Fibroblast of villous mesenchyme (primary cell): ENCODE results near the gene EFCAB12. TPM values are rescaled to one million over a fixed set of nuclear protein-coding genes. Genes with fewer than 3 reads are reported as not detected.

Experiments
- DNase-seq: peaks from one replicate; pipeline ENCODE4 v3.0.0-alpha.2; 2010; ENCODE audit warnings: low read depth
- H3K4me3 ChIP-seq: 2 replicates; pipeline ENCODE4 v1.5.1; 2011; ENCODE audit warnings: low read depth, mild to moderate bottlenecking, low read length
- total RNA-seq: library from RNA; depleted of rRNA; stranded (reverse); fragments of >200 nt; gene quantifications from 2 replicates; pipeline ENCODE4 v1.2.3, GENCODE V29; 2012
- TF ChIP-seq, protein P1 (sequence below): IDR thresholded peaks from 2 replicates; pipeline ENCODE4 v1.5.1; 2012; ENCODE audit warnings: low read depth, mild to moderate bottlenecking, low read length; ENCODE audit not compliant: insufficient read depth

The EFCAB12 gene
- total RNA-seq, 1 donor = not detected

DNA sequence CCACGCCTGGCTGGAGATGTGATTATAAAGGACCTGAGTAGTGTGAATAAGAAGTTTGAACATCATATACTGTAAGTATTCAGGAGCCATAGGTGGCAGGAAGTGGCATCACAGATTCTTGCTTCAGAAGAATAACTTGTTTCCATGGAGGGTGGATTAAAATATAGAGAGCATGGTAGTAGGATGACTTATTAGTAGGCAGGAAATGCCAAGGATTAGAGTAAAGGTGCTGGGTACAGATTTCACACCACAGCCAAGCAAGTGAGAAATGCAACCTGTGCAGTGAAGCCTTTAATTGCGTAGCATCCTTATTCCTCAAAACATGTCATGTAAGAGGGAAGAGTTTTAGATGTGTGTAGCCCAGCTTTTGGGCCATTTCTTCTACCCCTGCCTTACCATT lies 42.4 kb upstream of the EFCAB12 start:
- no peak for DNase-seq
- no peak overlapping the region for H3K4me3 ChIP-seq
- TF ChIP-seq, protein P1, sequence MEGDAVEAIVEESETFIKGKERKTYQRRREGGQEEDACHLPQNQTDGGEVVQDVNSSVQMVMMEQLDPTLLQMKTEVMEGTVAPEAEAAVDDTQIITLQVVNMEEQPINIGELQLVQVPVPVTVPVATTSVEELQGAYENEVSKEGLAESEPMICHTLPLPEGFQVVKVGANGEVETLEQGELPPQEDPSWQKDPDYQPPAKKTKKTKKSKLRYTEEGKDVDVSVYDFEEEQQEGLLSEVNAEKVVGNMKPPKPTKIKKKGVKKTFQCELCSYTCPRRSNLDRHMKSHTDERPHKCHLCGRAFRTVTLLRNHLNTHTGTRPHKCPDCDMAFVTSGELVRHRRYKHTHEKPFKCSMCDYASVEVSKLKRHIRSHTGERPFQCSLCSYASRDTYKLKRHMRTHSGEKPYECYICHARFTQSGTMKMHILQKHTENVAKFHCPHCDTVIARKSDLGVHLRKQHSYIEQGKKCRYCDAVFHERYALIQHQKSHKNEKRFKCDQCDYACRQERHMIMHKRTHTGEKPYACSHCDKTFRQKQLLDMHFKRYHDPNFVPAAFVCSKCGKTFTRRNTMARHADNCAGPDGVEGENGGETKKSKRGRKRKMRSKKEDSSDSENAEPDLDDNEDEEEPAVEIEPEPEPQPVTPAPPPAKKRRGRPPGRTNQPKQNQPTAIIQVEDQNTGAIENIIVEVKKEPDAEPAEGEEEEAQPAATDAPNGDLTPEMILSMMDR = no peak

DNA sequence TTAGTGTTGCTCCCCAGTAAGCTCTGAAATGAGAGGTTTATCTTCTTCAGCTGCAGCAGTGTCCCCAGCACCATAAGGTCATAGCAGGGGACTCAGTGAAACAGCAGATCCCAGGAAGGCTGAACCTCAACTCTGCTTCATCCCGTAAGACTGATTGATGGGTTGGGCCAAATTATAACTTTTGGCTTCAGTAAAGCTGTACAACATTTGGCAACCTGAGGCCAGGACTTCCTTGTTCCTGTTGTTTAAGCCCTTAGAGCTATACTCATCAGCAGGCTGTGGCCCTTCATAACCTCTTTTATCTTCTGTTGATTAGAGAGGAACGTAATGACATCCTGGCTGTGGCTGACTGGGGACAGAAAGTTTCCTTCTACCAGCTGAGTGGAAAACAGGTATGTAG lies 40.6 kb upstream of the EFCAB12 start:
- H3K4me3 ChIP-seq = no peak overlapping the region
- DNase-seq = no peak
- TF ChIP-seq, protein P1 = no peak

DNA sequence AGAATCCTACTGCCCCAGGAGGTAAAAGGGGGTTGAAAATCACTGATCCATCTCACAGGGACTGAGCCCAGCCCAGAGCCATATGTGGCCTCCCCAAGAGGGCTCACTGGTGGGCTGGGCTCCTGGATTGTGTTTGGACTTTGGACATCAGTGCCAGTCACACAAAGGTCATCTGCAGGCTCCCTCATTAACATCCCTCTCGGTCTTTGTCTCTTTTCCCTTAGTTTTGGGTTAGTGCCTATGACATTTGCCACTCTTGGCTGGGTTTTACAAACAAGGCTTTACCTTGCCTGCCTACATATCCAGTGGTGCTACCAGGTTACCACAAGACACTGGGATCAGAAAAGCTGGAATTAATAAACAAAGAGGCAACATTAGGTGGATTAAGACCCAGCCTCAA lies 39.5 kb upstream of the EFCAB12 start:
- no peak for DNase-seq
- H3K4me3 ChIP-seq = no peak overlapping the region
- TF ChIP-seq, protein P1 = no peak

DNA sequence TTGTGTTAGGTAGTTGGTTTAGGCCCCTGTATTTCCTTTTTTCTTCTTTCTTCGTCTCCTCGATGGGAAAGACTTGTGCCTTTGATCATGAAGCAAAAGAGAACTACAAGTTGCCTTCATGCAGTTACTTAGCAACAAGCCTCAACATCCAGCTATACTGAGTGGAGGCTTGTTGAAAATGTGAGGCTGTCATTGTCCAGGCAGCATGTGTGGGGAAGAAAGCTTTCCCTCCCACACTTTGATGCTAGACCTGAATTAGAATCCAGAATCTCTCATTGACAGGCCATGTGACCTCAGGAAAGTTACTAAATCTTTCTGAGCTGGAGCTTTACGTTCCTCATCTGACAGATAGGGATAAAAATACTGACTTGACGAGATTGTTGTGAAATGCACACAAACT lies 35.3 kb upstream of the EFCAB12 start:
- no peak overlapping the region for H3K4me3 ChIP-seq
- TF ChIP-seq, protein P1 = no peak
- no peak for DNase-seq

GRCh38 chr3:129463094-129463493 lies 34.7 kb upstream of the EFCAB12 start:
- no peak for DNase-seq
- TF ChIP-seq, protein P1 = no peak
- H3K4me3 ChIP-seq = no peak overlapping the region

DNA sequence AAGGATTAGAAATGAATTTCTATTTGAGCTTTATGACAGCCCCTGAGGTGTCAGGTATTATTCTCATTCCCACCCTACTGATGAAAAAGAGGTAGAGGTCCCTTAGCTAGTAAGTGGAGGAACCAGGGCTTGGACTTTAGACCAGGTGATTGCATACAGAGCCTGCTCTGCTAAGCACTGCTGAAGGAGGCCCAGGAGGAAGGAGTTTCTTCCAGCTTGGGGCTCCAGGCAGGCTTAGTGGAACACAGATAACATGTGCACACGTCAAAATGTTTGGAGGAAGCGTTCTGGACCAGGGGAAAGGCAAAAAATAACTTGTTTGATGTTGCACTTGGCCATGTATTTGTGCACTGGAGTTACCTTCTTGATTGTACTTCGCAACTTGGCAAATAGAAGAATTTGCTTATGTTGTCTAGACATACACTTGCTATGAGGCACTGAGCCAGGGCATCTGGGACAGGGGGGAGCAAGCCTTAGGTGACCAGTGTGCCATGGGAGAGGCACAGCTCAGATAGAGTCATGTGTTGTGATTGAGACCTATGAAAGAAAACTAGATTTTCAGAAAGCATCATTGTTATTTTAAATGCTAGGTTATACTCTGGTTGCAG lies 34.0 kb upstream of the EFCAB12 start:
- no peak overlapping the region for H3K4me3 ChIP-seq
- TF ChIP-seq, protein P1 = no peak
- no peak for DNase-seq
